Renal cortex interstitium (tissue), 15 donors: ENCODE measurements around the gene TXNDC15. TPM values are rescaled to one million over a fixed set of nuclear protein-coding genes. Genes with fewer than 3 reads are reported as not detected.
"Not testable (repeated sequence)": the region's sequence is repeated elsewhere in the genome, so short reads cannot be mapped to it uniquely, and the experiment has no call there.

Experiments used
- DNase-seq, 11 donors: peaks; one replicate each; pipeline ENCODE4 v3.0.0-alpha.2; 2013; ENCODE audit warnings: low read depth in 9 of 11, low spot score in 4 of 11; ENCODE audit errors: extremely low read depth in 1 of 11
- long read RNA-seq, 16 experiments: transcript quantifications; one replicate each; lab custom pipeline, GENCODE V29; 2026
- polyA plus RNA-seq, 3 donors: library from polyadenylated mRNA; unstranded; fragments of 120-200 nt; gene quantifications; one replicate each; pipeline ENCODE4 v1.2.1, GENCODE V29; 2013; ENCODE audit not compliant: insufficient read length in 3 of 3

Gene TXNDC15
- 10 to 100 TPM; 80.0 to 89.5 (median 82.3) TPM for polyA plus RNA-seq
- long read RNA-seq, donor 1, transcript TXNDC15-201 (5 exons, 3,548 nt), result major isoform, 11 of 28 reads
- long read RNA-seq, donor 1, partial matches to known transcripts, result 13 of 28 reads
- long read RNA-seq, donor 1, other reads (novel, unspliced or antisense), result 0 of 28 reads
- long read RNA-seq, donor 2, transcript TXNDC15-201 (5 exons, 3,548 nt), result major isoform, 9 of 11 reads
- long read RNA-seq, donor 2, partial matches to known transcripts, result 0 of 11 reads
- long read RNA-seq, donor 2, other reads (novel, unspliced or antisense), result 0 of 11 reads
- long read RNA-seq, donor 3, transcript TXNDC15-201 (5 exons, 3,548 nt), result major isoform, 24 of 49 reads
- long read RNA-seq, donor 3, partial matches to known transcripts, result 22 of 49 reads
- long read RNA-seq, donor 3, other reads (novel, unspliced or antisense), result 0 of 49 reads
- long read RNA-seq, donor 4, transcript TXNDC15-201 (5 exons, 3,548 nt), result major isoform, 14 of 30 reads
- long read RNA-seq, donor 4, partial matches to known transcripts, result 13 of 30 reads
- long read RNA-seq, donor 4, other reads (novel, unspliced or antisense), result 0 of 30 reads
- long read RNA-seq, donor 5, result 0 reads
- long read RNA-seq, donor 6, transcript TXNDC15-203 (3 exons, 2,020 nt), result minor isoform, 5 of 42 reads
- long read RNA-seq, donor 6, transcript TXNDC15-201 (5 exons, 3,548 nt), result major isoform, 18 of 42 reads
- long read RNA-seq, donor 6, partial matches to known transcripts, result 19 of 42 reads
- long read RNA-seq, donor 6, other reads (novel, unspliced or antisense), result 0 of 42 reads
- long read RNA-seq, donor 7, transcript TXNDC15-201 (5 exons, 3,548 nt), result major isoform, 16 of 44 reads
- long read RNA-seq, donor 7, partial matches to known transcripts, result 27 of 44 reads
- long read RNA-seq, donor 7, other reads (novel, unspliced or antisense), result 0 of 44 reads
- long read RNA-seq, donor 8, result 0 reads
- long read RNA-seq, donor 9, transcript TXNDC15-201 (5 exons, 3,548 nt), result major isoform, 19 of 29 reads
- long read RNA-seq, donor 9, partial matches to known transcripts, result 10 of 29 reads
- long read RNA-seq, donor 9, other reads (novel, unspliced or antisense), result 0 of 29 reads
- long read RNA-seq, donor 10, transcript TXNDC15-201 (5 exons, 3,548 nt), result major isoform, 25 of 44 reads
- long read RNA-seq, donor 10, partial matches to known transcripts, result 14 of 44 reads
- long read RNA-seq, donor 10, other reads (novel, unspliced or antisense), result 0 of 44 reads
- long read RNA-seq, donor 11, transcript TXNDC15-201 (5 exons, 3,548 nt), result major isoform, 26 of 45 reads
- long read RNA-seq, donor 11, partial matches to known transcripts, result 18 of 45 reads
- long read RNA-seq, donor 11, other reads (novel, unspliced or antisense), result 0 of 45 reads
- long read RNA-seq, donor 12, partial matches to known transcripts, result 0 of 4 reads
- long read RNA-seq, donor 12, other reads (novel, unspliced or antisense), result 0 of 4 reads
- long read RNA-seq, donor 13, result 0 reads
- long read RNA-seq, donor 14, transcript TXNDC15-201 (5 exons, 3,548 nt), result major isoform, 18 of 39 reads
- long read RNA-seq, donor 14, partial matches to known transcripts, result 21 of 39 reads
- long read RNA-seq, donor 14, other reads (novel, unspliced or antisense), result 0 of 39 reads
- long read RNA-seq, donor 15, transcript TXNDC15-201 (5 exons, 3,548 nt), result major isoform, 12 of 13 reads
- long read RNA-seq, donor 15, partial matches to known transcripts, result 0 of 13 reads
- long read RNA-seq, donor 15, other reads (novel, unspliced or antisense), result 0 of 13 reads
- long read RNA-seq, donor 16, transcript TXNDC15-210 (4 exons, 1,006 nt), result minor isoform, 5 of 108 reads
- long read RNA-seq, donor 16, transcript TXNDC15-201 (5 exons, 3,548 nt), result major isoform, 52 of 108 reads
- long read RNA-seq, donor 16, partial matches to known transcripts, result 46 of 108 reads
- long read RNA-seq, donor 16, other reads (novel, unspliced or antisense), result 5 of 108 reads

DNA sequence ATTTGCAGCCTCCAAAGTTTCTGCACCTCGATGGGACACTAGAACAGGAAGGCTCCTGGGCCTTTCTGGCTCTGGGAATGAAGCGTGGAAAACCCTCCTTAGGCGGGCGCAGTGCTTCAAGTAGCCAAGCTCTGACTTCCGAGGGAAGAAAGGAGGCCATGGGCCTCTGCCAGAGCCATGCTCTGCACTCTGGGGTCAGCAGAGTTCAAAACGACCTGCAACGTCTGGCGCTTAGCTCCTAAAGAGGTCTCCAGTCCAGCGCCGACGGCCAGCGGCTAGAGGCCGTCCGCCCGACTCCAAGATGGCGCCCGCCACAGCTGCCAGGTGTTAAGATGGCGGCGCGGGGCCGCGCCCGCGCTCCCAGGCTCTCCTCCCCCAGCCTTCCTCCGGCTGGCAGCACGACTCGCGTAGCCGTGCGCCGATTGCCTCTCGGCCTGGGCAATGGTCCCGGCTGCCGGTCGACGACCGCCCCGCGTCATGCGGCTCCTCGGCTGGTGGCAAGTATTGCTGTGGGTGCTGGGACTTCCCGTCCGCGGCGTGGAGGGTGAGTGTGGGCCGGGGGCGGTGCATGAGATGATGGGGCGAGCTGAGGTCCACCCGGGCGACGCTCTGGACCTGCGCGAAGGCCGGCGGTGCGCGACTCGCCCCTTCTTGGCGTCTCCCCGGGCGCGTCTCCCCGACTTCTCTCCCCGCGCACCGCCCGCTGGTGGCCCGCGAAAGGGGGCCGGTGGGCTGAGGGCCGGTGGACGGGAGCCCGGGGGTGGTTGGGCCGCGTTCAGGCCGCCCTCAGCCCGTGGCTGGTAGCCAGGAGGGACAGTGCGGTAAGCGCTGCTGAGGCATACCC lies at the start of gene TXNDC15:
Gene TXNDC15 (plus strand): TSS at position 385 of the 844 bp plus-strand sequence. CDS start 57 bp downstream, at position 442.
- DNase-seq, result peak; percentile 68 to 86 (median 81)

DNA sequence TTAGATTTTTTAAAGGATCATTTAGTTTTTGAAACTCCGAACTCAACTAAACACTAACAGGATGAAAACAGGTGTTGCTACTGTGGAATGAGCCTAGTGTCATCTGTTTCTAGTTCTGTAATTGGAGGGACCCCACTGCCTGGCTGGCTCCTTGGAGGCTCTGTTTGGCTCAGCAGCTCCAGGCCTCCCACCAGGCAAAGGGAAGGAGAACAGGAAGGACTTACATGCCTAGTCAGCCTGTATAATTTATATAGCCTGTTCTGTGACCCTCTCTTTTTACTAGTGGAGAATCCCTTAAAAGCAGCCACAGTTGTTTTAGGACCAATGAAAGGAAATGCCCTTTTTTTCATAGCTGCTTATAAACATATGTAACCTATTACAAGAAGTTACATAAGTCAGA lies 49.5 kb upstream of the TXNDC15 start:
- no peak for DNase-seq

GRCh38 chr5:134825212-134825611 lies 49.0 kb upstream of the TXNDC15 start:
- no peak for DNase-seq

GRCh38 chr5:134833340-134834032 lies 40.7 kb upstream of the TXNDC15 start:
- DNase-seq, result no peak

- DNase-seq, result no peak
Observed at GRCh38 chr5:134835623-134836022, 38.5 kb upstream of the TXNDC15 start.

- no peak for DNase-seq
Observed at GRCh38 chr5:134837530-134838181, 36.5 kb upstream of the TXNDC15 start.

GRCh38 chr5:134838361-134838760 lies 35.8 kb upstream of the TXNDC15 start:
- not testable (repeated sequence) for DNase-seq

DNA sequence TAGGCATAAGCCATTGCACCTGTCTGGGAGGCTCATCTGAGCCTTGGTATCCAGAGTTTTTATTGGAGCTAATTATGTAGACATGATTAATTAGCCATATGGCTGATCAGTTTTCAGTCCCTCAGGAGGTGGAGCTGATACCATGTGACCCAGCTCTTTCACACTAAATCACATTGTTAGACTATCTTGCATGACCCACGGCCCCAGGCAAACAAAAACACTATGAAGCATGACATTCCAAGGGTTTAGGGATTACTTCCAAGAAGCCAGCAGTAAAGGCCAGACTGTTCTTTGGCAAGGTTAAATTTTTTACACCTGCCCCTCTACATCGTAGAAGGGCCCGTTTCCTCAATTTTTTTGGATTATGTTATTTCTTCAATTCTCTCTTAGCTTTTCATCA lies 33.4 kb upstream of the TXNDC15 start:
- DNase-seq, result no peak

DNA sequence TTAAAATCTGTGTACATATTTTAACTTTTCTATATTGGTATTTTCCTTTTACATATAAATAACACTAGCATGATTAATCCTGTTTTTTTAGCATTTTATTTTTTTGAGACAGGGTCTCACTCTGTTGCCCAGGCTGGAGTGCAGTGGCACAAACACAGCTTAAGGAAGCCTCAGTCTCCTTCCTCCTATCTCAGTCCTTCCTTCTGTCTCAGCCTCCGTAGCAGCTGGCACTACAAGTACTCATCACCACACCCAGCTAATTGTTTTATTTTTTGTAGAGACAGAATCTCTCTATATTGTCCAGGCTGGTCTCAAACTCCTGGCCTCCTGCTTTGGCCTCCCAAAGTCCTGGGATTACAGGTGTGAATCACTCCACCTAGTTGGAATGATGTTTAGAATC lies 29.9 kb upstream of the TXNDC15 start:
- no peak for DNase-seq

GRCh38 chr5:134845335-134845851 lies 28.8 kb upstream of the TXNDC15 start:
- DNase-seq, result peak in 2 of 11 donors; percentile 84 to 87

DNA sequence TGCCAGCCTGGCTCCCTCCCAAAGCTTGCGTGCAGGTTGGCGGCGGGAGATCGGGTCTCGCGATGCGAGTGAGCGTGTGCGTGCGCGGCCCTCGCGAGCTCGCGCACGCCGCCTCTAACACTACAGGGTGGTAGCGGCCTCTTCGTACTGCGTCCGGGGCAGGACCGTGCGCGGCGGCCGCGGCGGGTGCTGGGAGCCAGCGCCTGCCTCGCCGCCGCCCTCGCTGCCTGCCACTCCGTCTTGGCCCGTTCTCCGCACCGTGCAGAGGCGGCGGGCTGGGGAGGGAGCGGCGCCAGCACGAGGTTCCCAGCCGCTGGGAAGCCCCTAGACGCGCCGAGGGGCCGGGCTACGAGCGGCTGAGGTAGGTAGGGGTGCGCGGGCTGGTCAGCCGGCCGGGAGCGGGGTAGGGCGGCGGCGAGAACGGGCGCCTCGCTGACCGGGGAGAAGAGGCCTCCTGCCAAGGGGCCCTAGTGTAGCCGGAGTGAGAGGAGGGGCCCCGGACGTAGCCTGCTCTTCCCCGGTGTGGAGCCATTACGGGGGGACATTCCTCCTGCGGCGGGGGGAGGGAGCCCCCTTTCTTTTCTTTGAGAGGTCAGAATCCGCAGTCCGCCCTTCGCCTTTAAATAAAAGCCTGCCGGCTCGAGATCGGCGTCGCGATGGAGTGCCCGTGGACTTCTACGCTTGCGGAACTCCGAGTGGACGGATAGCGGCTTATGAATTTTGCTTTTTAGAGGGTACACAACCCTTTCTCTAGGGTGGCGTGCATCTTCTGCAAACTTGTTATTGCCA lies 28.1 kb upstream of the TXNDC15 start, which contains the start of gene C5orf24:
Gene C5orf24 (plus strand): TSS at position 117 of the 789 bp plus-strand sequence. CDS start 8,933 bp downstream, outside the sequence.
- DNase-seq, result peak; percentile 40 to 95 (median 92)

- DNase-seq, result peak in 3 of 11 donors; percentile 4 to 25 (median 13)
Observed at GRCh38 chr5:134846641-134846960, 27.6 kb upstream of the TXNDC15 start.

- peak in 1 of 11 donors; percentile 17 for DNase-seq
Observed at GRCh38 chr5:134849434-134849933, 24.7 kb upstream of the TXNDC15 start.

DNA sequence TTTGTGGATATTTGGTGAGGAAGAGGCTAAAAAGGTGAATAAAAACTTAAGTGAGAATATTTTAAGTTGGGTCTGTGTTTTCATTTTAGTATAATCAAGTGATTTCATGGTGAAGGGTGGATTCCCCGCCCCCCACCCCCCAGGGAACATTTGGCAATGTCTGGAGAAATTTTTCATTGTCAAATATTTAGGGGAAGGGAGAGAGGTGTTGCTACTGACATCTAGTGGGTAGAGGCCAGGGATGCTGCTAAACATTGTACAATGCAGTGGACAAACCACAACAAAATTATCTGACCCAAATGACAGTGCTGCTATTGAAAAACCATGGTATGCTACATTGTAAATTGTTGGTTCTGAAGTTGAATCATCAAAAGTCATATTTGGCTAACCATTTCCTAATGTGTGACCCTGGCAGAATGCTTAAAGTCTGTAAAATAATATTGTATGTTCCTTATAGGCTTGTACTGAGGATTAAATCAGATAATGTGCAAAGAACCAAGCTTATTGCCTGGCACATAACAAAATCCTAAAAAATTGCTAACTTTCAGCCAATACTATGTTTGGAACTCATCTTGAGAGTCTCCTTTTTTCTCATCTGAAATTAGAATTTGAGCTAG lies 22.8 kb upstream of the TXNDC15 start:
- peak in 1 of 11 donors; percentile 6 for DNase-seq
